HepG2 (cell line): ENCODE results near the gene HAND1. TPM values are rescaled to one million over a fixed set of nuclear protein-coding genes. Genes with fewer than 3 reads are reported as not detected.
A peak's percentile ranks its signal among the peaks of the same experiment; 100 is the strongest.

ENCODE experiments used
- AKNA ChIP-seq: sonication (generic); formaldehyde crosslinking; IDR thresholded peaks from 2 replicates; pipeline ENCODE4 v1.4.0; 2020; ENCODE audit warnings: missing genetic modification reagents, borderline replicate concordance
- ARID2 ChIP-seq: sonication (generic); formaldehyde crosslinking; IDR thresholded peaks from 2 replicates; pipeline ENCODE4 v1.8.1; 2022; ENCODE audit warnings: mild to moderate bottlenecking, missing genetic modification reagents, borderline replicate concordance
- GLMP ChIP-seq: sonication (generic); formaldehyde crosslinking; IDR thresholded peaks from 2 replicates; pipeline ENCODE4 v1.9.0; 2021; ENCODE audit warnings: missing genetic modification reagents, mild to moderate bottlenecking, borderline replicate concordance
- MLXIP ChIP-seq: sonication (generic); formaldehyde crosslinking; IDR thresholded peaks from 2 replicates; pipeline ENCODE4 v1.9.0; 2021; ENCODE audit warnings: missing genetic modification reagents, borderline replicate concordance
- NFKB2 ChIP-seq: sonication (generic); formaldehyde crosslinking; IDR thresholded peaks from 2 replicates; pipeline ENCODE4 v1.4.0; 2020; ENCODE audit warnings: missing genetic modification reagents, borderline replicate concordance
- SP4 ChIP-seq: sonication (generic); formaldehyde crosslinking; IDR thresholded peaks from 2 replicates; pipeline ENCODE4 v1.8.1; 2023; ENCODE audit warnings: mild to moderate bottlenecking, missing genetic modification reagents
- ZMYM2 ChIP-seq: sonication (generic); formaldehyde crosslinking; IDR thresholded peaks from 2 replicates; pipeline ENCODE4 v1.8.0; 2022; ENCODE audit warnings: mild to moderate bottlenecking, missing genetic modification reagents
- ZNF556 ChIP-seq: sonication (generic); formaldehyde crosslinking; IDR thresholded peaks from 2 replicates; pipeline ENCODE4 v1.4.0; 2020; ENCODE audit warnings: mild to moderate bottlenecking, missing genetic modification reagents, borderline replicate concordance
- ZNF576 ChIP-seq: sonication (generic); formaldehyde crosslinking; IDR thresholded peaks from 2 replicates; pipeline ENCODE4 v1.4.0; 2020; ENCODE audit warnings: mild to moderate bottlenecking, missing genetic modification reagents
- ZNF772 ChIP-seq: sonication (generic); formaldehyde crosslinking; IDR thresholded peaks from 2 replicates; pipeline ENCODE4 v1.5.0; 2020; ENCODE audit warnings: mild to moderate bottlenecking, missing genetic modification reagents
- ZNF776 ChIP-seq: sonication (generic); formaldehyde crosslinking; IDR thresholded peaks from 2 replicates; pipeline ENCODE4 v1.4.0; 2020; ENCODE audit warnings: mild to moderate bottlenecking, missing genetic modification reagents
- ZNF782 ChIP-seq: sonication (generic); formaldehyde crosslinking; IDR thresholded peaks from 2 replicates; pipeline ENCODE4 v1.4.0; 2020; ENCODE audit warnings: missing genetic modification reagents, mild to moderate bottlenecking, borderline replicate concordance
- ZSCAN5A ChIP-seq: sonication (generic); formaldehyde crosslinking; IDR thresholded peaks from 2 replicates; pipeline ENCODE4 v1.8.0; 2022; ENCODE audit warnings: mild to moderate bottlenecking, missing genetic modification reagents, borderline replicate concordance
- polyA plus RNA-seq, 8 experiments: library from polyadenylated mRNA; depleted of rRNA in 3 of 8; stranded (reverse) in 7 of 8; unstranded in 1 of 8; fragments of >200 nt; fragmentation: Illumina TruSeq in 4 of 8; extraction: Trizol in 4 of 8; gene quantifications; 2 replicates each; pipeline versions ENCODE4 v1.2.1 to v1.2.3, GENCODE V29; 2011 to 2016; ENCODE audit warnings: low read depth in 4 of 8, missing spikeins in 1 of 8, mixed read lengths in 1 of 8; ENCODE audit not compliant: insufficient read depth in 1 of 8
- total RNA-seq, 5 experiments: library from RNA; depleted of rRNA; stranded (reverse); fragments of >200 nt; fragmentation: Illumina TruSeq; extraction: Trizol; gene quantifications; 2 replicates each; pipeline ENCODE4 v1.2.3, GENCODE V29; 2016; ENCODE audit warnings: low read depth in 1 of 5

The HAND1 gene
- total and polyA plus RNA-seq, 2 of the 13 experiments (the other 11 are each of a cell fraction or from before 2014, with no cell fraction given), result not detected

- TF ChIP-seq ZNF556 (CRISPR knock-in tag) (no peak), ZNF782 (CRISPR knock-in tag) (no peak), ZNF772 (CRISPR knock-in tag) (no peak), ZMYM2 (CRISPR knock-in tag) (no peak), ZNF576 (CRISPR knock-in tag) (no peak), GLMP (CRISPR knock-in tag) (no peak), MLXIP (CRISPR knock-in tag) (no peak), NFKB2 (CRISPR knock-in tag) (no peak), ARID2 (CRISPR knock-in tag) (0 out of 2 replicates have a peak, but pooled peaks have one; percentile 72), ZSCAN5A (no peak), AKNA (no peak), SP4 (CRISPR knock-in tag) (0 out of 2 replicates have a peak, but pooled peaks have one; percentile 22), ZNF776 (CRISPR knock-in tag) (no peak)
Measured at GRCh38 chr5:154446195-154447088, 31.6 kb downstream of the HAND1 start (continued).
